ACC112 (cell line): Measurements from ENCODE around the gene MAD2L2.

Experiments used
- H2AFZ ChIP-seq: fragments of 200-600 bp; sonication (generic); one replicate; pipeline ENCODE4 v1.6.0; 2017; ENCODE audit warnings: antibody characterized with exemption, low read length; ENCODE audit not compliant: unreplicated experiment
- H3K27ac ChIP-seq: fragments of 200-600 bp; sonication (generic); 2 replicates; pipeline ENCODE4 v1.5.1; 2014; ENCODE audit warnings: low read depth, mild to moderate bottlenecking, antibody characterized with exemption, low read length, moderate library complexity
- H3K27me3 ChIP-seq: fragments of 200-600 bp; sonication (generic); 2 replicates; pipeline ENCODE4 v1.6.1; 2014; ENCODE audit warnings: mild to moderate bottlenecking, antibody characterized with exemption, low read length, moderate library complexity, mixed read lengths; ENCODE audit not compliant: insufficient read depth
- H3K36me3 ChIP-seq: fragments of 200-600 bp; sonication (generic); 2 replicates; pipeline ENCODE4 v1.6.1; 2016; ENCODE audit warnings: mild to moderate bottlenecking, antibody characterized with exemption, low read length, moderate library complexity, mixed read lengths; ENCODE audit not compliant: insufficient read depth
- H3K4me1 ChIP-seq: fragments of 200-600 bp; sonication (generic); one replicate; pipeline ENCODE4 v1.6.1; 2016; ENCODE audit warnings: low read length, mixed read lengths; ENCODE audit not compliant: insufficient read depth, unreplicated experiment, control insufficient read depth
- H3K4me3 ChIP-seq: fragments of 200-600 bp; sonication (generic); 2 replicates; pipeline ENCODE4 v1.5.1; 2014; ENCODE audit warnings: mild to moderate bottlenecking, low read depth, low read length
- H3K79me2 ChIP-seq: fragments of 200-600 bp; sonication (generic); one replicate; pipeline ENCODE4 v1.6.0; 2016; ENCODE audit warnings: low read length; ENCODE audit not compliant: control insufficient read depth, unreplicated experiment, insufficient read depth

The MAD2L2 gene

DNA sequence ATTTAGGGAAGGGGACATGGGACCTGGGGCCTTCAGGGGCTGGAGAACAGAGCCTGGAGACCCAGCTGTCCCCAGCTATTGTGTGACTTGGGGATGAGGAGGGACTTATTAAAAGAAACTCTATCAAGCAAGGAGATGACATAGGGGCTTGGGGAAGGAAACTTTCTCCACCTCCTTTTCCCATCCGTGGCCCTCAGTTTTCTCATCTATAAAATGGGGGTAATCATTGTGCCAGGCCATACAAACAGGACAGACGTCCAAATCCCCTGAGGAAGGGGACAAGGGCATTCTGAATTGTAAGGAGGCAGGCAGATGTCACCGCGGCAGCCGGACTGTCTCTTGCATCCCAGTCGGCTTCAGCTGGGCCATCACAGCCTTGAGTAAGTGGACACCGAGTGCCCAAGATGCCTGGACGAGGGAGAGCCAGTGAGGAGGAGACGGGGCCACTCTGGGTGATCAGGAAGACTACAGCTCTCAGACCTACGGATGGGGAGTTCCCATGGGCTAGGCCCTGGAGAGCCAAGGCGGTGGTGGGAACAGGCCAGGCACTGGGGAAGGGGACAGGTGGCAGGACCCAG is 28.7 kb downstream of the MAD2L2 start:
- Histone ChIP-seq H3K79me2 (no peaks in the 10 kb centered on the region), H3K4me3 (no peak overlapping the region), H3K27ac (no peak overlapping the region), H3K4me1 (peaks cover 5% of the 10 kb centered on the region), H2AFZ (no peak overlapping the region), H3K27me3 (peaks cover 4% of the 10 kb centered on the region; the same call in 1 of the 2 replicates), H3K36me3 (no peaks in the 10 kb centered on the region)

DNA sequence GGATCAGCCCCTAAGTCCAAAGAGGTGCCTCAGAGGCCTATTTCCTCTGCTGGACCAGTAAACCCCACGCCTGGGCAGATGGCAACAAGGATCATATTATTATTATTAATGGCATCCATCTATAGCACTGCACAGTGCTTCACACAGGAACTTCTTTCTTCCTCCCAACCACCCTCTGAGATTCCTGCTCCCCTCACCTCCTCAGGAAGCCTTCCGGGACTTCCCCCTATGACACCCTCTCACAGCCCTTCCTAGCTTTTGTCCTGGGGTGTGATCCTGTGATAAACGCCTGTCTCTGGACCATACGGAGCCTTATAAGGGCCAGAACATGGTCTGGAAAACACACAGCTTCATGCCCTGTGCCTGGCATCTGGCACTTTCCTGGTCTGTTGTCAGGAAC is 29.9 kb downstream of the MAD2L2 start:
- Histone ChIP-seq H3K4me3 (no peak overlapping the region), H3K4me1 (peaks cover 5% of the 10 kb centered on the region), H3K27me3 (peaks cover 4% of the 10 kb centered on the region; the same call in 1 of the 2 replicates), H2AFZ (no peak overlapping the region), H3K79me2 (no peaks in the 10 kb centered on the region), H3K36me3 (no peaks in the 10 kb centered on the region), H3K27ac (no peak overlapping the region)

- Histone ChIP-seq H3K4me3 (no peak overlapping the region), H2AFZ (no peak overlapping the region), H3K79me2 (no peaks in the 10 kb centered on the region), H3K27ac (no peak overlapping the region), H3K27me3 (peaks cover 4% of the 10 kb centered on the region; the same call in 1 of the 2 replicates), H3K4me1 (peaks cover 4% of the 10 kb centered on the region), H3K36me3 (no peaks in the 10 kb centered on the region)
Measured at GRCh38 chr1:11650331-11650991, 30.5 kb downstream of the MAD2L2 start.

GRCh38 chr1:11649624-11650330 is 31.2 kb downstream of the MAD2L2 start:
- Histone ChIP-seq H3K36me3 (no peaks in the 10 kb centered on the region), H3K4me1 (no peaks in the 10 kb centered on the region), H3K79me2 (no peaks in the 10 kb centered on the region), H3K4me3 (no peak overlapping the region), H3K27me3 (peaks cover 4% of the 10 kb centered on the region; the same call in 1 of the 2 replicates), H2AFZ (no peak overlapping the region), H3K27ac (no peak overlapping the region)

DNA sequence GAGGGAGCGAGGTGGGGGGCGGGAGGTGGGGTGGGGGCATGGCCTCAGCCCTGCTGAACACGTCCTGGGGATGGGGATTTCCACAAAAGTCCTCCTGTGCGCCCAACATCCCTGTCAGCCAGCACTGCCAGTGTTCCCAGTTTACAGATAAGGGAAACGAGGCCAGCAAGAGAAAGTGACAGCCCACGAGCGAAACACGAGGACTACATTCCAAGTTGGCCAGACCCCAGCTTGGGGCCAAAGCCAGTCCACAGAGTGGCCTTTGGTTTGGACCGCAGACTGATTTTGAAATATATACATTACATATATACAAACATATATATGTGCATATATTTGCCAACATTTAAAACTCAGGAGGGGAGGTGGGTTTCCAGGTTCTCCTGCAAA is 31.7 kb downstream of the MAD2L2 start:
- H3K4me3 ChIP-seq, result no peak overlapping the region
- H3K4me1 ChIP-seq, result no peaks in the 10 kb centered on the region
- H3K36me3 ChIP-seq, result no peaks in the 10 kb centered on the region
- no peak overlapping the region for H2AFZ ChIP-seq
- peaks cover 4% of the 10 kb centered on the region; the same call in 1 of the 2 replicates for H3K27me3 ChIP-seq
- no peaks in the 10 kb centered on the region for H3K79me2 ChIP-seq
- H3K27ac ChIP-seq, result no peak overlapping the region

GRCh38 chr1:11648732-11649158 is 32.2 kb downstream of the MAD2L2 start:
- Histone ChIP-seq H3K36me3 (no peaks in the 10 kb centered on the region), H2AFZ (no peak overlapping the region), H3K4me1 (no peaks in the 10 kb centered on the region), H3K79me2 (no peaks in the 10 kb centered on the region), H3K27me3 (peaks cover 6% of the 10 kb centered on the region; the same call in 1 of the 2 replicates), H3K27ac (no peak overlapping the region), H3K4me3 (no peak overlapping the region)

GRCh38 chr1:11648039-11648438 is 32.9 kb downstream of the MAD2L2 start:
- no peaks in the 10 kb centered on the region for H3K79me2 ChIP-seq
- H3K4me3 ChIP-seq, result no peak overlapping the region
- no peak overlapping the region for H2AFZ ChIP-seq
- H3K27me3 ChIP-seq, result peaks cover 8% of the 10 kb centered on the region; the same call in 1 of the 2 replicates
- H3K27ac ChIP-seq, result no peak overlapping the region
- H3K4me1 ChIP-seq, result no peaks in the 10 kb centered on the region
- H3K36me3 ChIP-seq, result no peaks in the 10 kb centered on the region

DNA sequence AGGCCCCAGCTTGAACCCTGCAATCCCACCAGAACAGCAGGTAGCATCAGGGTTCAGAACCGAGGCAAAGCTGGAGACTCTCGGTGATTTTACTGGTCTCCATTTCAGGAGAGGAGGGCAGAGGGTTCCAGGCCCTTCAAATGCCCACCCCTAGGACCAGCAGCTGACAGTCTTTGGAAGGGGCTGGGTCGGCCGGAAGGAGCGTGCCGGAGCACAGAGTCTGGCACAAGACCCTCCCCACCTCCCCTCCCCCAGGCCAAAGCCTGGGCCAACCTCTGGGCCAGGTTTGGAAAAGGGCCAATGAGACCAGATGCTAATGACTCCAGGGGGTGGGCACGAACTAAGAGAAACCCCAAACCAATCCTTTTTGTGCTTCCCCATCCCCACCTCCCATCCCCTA is 33.6 kb downstream of the MAD2L2 start:
- no peaks in the 10 kb centered on the region for H3K36me3 ChIP-seq
- no peaks in the 10 kb centered on the region for H3K79me2 ChIP-seq
- H3K27me3 ChIP-seq, result peaks cover 8% of the 10 kb centered on the region; the same call in 1 of the 2 replicates
- no peak overlapping the region for H3K4me3 ChIP-seq
- no peak overlapping the region for H3K27ac ChIP-seq
- no peaks in the 10 kb centered on the region for H3K4me1 ChIP-seq
- no peak overlapping the region for H2AFZ ChIP-seq

DNA sequence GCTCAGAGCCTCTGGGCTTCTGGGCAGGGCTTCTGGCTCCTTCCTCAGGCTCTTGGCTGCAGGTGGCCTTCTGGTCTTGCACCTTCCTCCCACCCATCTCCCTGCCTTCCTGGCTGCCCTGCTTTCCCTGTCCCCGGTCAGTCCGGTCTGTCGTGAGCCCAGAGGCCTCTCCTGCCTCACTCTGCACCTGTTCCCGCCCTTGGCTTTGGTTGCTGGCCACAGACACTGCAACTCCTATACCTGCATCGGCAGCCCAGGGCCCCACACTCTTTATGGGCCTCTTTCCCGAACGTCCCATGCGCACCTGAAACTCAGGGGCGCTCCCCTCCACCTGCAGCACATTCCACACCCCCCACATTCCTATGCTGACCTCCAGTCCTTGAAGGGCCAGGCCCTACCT is 34.6 kb downstream of the MAD2L2 start:
- H2AFZ ChIP-seq, result no peak overlapping the region
- no peaks in the 10 kb centered on the region for H3K79me2 ChIP-seq
- no peaks in the 10 kb centered on the region for H3K36me3 ChIP-seq
- no peaks in the 10 kb centered on the region for H3K4me1 ChIP-seq
- peaks cover 14% of the 10 kb centered on the region for H3K27me3 ChIP-seq
- no peak overlapping the region for H3K27ac ChIP-seq
- H3K4me3 ChIP-seq, result no peak overlapping the region

- no peak overlapping the region for H3K4me3 ChIP-seq
Measured at GRCh38 chr1:11645670-11646265, 35.2 kb downstream of the MAD2L2 start.

More at GRCh38 chr1:11645670-11646265, 35.2 kb downstream of the MAD2L2 start:
- Histone ChIP-seq H3K27me3 (peaks cover 16% of the 10 kb centered on the region), H3K79me2 (no peaks in the 10 kb centered on the region), H3K36me3 (no peaks in the 10 kb centered on the region), H3K27ac (no peak overlapping the region), H2AFZ (no peak overlapping the region), H3K4me1 (no peaks in the 10 kb centered on the region)
